ENCODE measurements around the gene GON4L. TPM values are rescaled to one million over a fixed set of nuclear protein-coding genes. Genes with fewer than 3 reads are reported as not detected.
"Not testable (repeated sequence)": the region's sequence is repeated elsewhere in the genome, so short reads cannot be mapped to it uniquely, and the experiment has no call there.

GON4L gene
- total RNA-seq, 1 experiment from 2014 or later: 31.2 TPM

- POLR2A ChIA-PET (ENCODE audit: unreplicated experiment); H3K4me1 ChIP-seq (ENCODE audit: insufficient read depth, low read length); BruUV-seq (replicated peaks); H3F3A ChIP-seq (ENCODE audit: low read length, unreplicated experiment); H3K9me3 ChIP-seq (ENCODE audit: low read length); H3K27me3 ChIP-seq (ENCODE audit: low read length); H4K20me1 ChIP-seq (ENCODE audit: low read length); CTCF ChIA-PET; H3K79me2 ChIP-seq (ENCODE audit: low read length); H3K36me3 ChIP-seq (ENCODE audit: low read depth, low read length); H3K9me2 ChIP-seq (replicated peaks; ENCODE audit: low read length): not testable (repeated sequence)
- Histone ChIP-seq H3K4me3 (ENCODE audit: low read length) (peak overlapping the region; percentile 70), H3K9ac (ENCODE audit: low read length) (peak overlapping the region; percentile 75), H2AFZ (ENCODE audit: low read length) (peak overlapping the region; percentile 77), H3K27ac (ENCODE audit: low read length) (peak overlapping the region; percentile 37), H3K4me2 (ENCODE audit: low read length) (peak overlapping the region; percentile 80)
- intact Hi-C loops (cut with micrococcal nuclease): loop anchor here (5.0 kb wide), 1 partner anchor 187 kb away; the partner anchor contains the start of gene KHDC4
- DNase-seq: peak; percentile 99
- peak; percentile 93 for ATAC-seq
Measured at GRCh38 chr1:155745284-155746228, 111.5 kb downstream of the GON4L start.

DNA sequence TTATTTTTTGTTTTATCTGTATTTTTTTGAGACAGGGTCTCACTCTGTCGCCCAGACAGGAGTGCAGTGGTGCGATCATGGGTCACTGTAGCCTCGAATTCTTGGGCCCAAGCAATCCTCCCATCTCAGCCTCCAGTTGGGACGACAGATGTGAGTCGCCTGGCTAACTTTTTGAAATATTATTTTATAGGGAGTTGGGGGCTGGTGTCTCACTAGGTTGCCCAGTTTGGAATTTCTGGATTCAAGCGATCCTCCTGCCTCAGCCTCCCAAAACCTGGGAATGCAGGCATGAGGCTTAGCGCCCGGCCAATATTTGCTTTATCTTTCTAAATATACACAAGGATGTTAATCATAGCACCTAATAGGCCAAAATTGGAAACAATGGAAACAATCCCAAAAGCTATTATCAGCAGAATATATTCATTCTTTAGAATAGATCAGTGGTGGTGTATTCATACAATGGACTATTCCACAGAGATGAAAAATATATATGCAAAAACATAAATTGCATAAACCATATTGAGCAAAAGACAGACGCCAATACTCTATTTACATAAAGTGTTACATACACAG, 112.2 kb downstream of the GON4L start:
- BruUV-seq (replicated peaks): TSS peak; percentile 81
- no peak for TF ChIP-seq EZH2 (IDR thresholded peaks at IDR 0.05; ENCODE audit: low read length, unreplicated experiment)
- TF ChIP-seq CTCF (conservative IDR thresholded peaks at IDR 0.05; ENCODE audit: low read depth, low read length): no peak
- no peak for TF ChIP-seq EZH2phosphoT487 (IDR thresholded peaks at IDR 0.05; ENCODE audit: borderline replicate concordance, low read length)
- H4K20me1 ChIP-seq (ENCODE audit: low read length): no peaks in the 10 kb centered on the region
- ChIA-PET POLR2A (ENCODE audit: unreplicated experiment) (no interaction called here), CTCF (no interaction called here)
- peak overlapping the region; percentile 70 for H3K4me3 ChIP-seq (ENCODE audit: low read length)
- no peaks in the 10 kb centered on the region for H3F3A ChIP-seq (ENCODE audit: low read length, unreplicated experiment)
- 0 out of 2 replicates have a peak, but pooled peaks cover 4% of the 10 kb centered on the region for H3K4me1 ChIP-seq (ENCODE audit: insufficient read depth, low read length)
- H3K9me3 ChIP-seq (ENCODE audit: low read length): no peaks in the 10 kb centered on the region
- no peaks in the 10 kb centered on the region for H3K27me3 ChIP-seq (ENCODE audit: low read length)
- H3K27ac ChIP-seq (ENCODE audit: low read length): peak overlapping the region; percentile 37
- peak overlapping the region; percentile 75 for H3K9ac ChIP-seq (ENCODE audit: low read length)
- no peak; the same call in 1 of the 2 replicates for ATAC-seq
- peak overlapping the region; percentile 80 for H3K4me2 ChIP-seq (ENCODE audit: low read length)
- H2AFZ ChIP-seq (ENCODE audit: low read length): peak overlapping the region; percentile 77
- intact Hi-C loops (cut with micrococcal nuclease): loop anchor here (5.0 kb wide), 1 partner anchor 188 kb away; the partner anchor contains the start of gene KHDC4
- no peaks in the 10 kb centered on the region for H3K9me2 ChIP-seq (replicated peaks; ENCODE audit: low read length)
- peak; percentile 21 for DNase-seq
- no peaks in the 10 kb centered on the region for H3K79me2 ChIP-seq (ENCODE audit: low read length)
- H3K36me3 ChIP-seq (ENCODE audit: low read depth, low read length): no peaks in the 10 kb centered on the region

- TF ChIP-seq CTCF (conservative IDR thresholded peaks at IDR 0.05; ENCODE audit: low read depth, low read length) (no peak), EZH2phosphoT487 (IDR thresholded peaks at IDR 0.05; ENCODE audit: borderline replicate concordance, low read length) (no peak), EZH2 (IDR thresholded peaks at IDR 0.05; ENCODE audit: low read length, unreplicated experiment) (no peak)
- no peaks in the 10 kb centered on the region for H3F3A ChIP-seq (ENCODE audit: low read length, unreplicated experiment)
- peaks cover 16% of the 10 kb centered on the region for H3K36me3 ChIP-seq (ENCODE audit: low read depth, low read length)
- ATAC-seq: no peak
- no peaks in the 10 kb centered on the region for H4K20me1 ChIP-seq (ENCODE audit: low read length)
- POLR2A ChIA-PET (ENCODE audit: unreplicated experiment): no interaction called here
- intact Hi-C loops (cut with micrococcal nuclease): no loop called here
- no TSS peak for BruUV-seq (replicated peaks)
- DNase-seq: no peak
- no peak overlapping the region for H2AFZ ChIP-seq (ENCODE audit: low read length)
- H3K9ac ChIP-seq (ENCODE audit: low read length): no peak overlapping the region
- no peaks in the 10 kb centered on the region for H3K9me3 ChIP-seq (ENCODE audit: low read length)
- no peak overlapping the region for H3K4me3 ChIP-seq (ENCODE audit: low read length)
- 0 out of 2 replicates have a peak, but pooled peaks cover 4% of the 10 kb centered on the region for H3K4me1 ChIP-seq (ENCODE audit: insufficient read depth, low read length)
- H3K4me2 ChIP-seq (ENCODE audit: low read length): no peak overlapping the region
- H3K27ac ChIP-seq (ENCODE audit: low read length): no peak overlapping the region
- CTCF ChIA-PET: no interaction called here
- H3K9me2 ChIP-seq (replicated peaks; ENCODE audit: low read length): no peaks in the 10 kb centered on the region
- no peaks in the 10 kb centered on the region for H3K79me2 ChIP-seq (ENCODE audit: low read length)
- no peaks in the 10 kb centered on the region for H3K27me3 ChIP-seq (ENCODE audit: low read length)
Measured at GRCh38 chr1:155741908-155742307, 115.1 kb downstream of the GON4L start.

Measured in PC-3 (cell line).